A549 (cell line): Measurements from ENCODE around the gene ABCA3.

ENCODE experiments used
- CTCF ChIP-seq: fragments of >200 bp; sonication (Bioruptor Twin); formaldehyde crosslinking; IDR thresholded peaks from 3 replicates; pipeline ENCODE4 v1.5.1; 2016
- FOSB ChIP-seq: fragments of 250-450 bp; sonication (Bioruptor Pico); IDR thresholded peaks from 2 replicates; pipeline ENCODE4 v1.5.0; 2020; ENCODE audit warnings: mild to moderate bottlenecking, moderate library complexity
- JUN ChIP-seq, 2 experiments: fragments of >200 bp; sonication (Bioruptor Twin); formaldehyde crosslinking; IDR thresholded peaks; 2 replicates in 1 of 2; 3 replicates in 1 of 2; pipeline ENCODE4 v1.6.1; 2016 to 2017
- MAZ ChIP-seq: fragments of 150-350 bp; IDR thresholded peaks from 2 replicates; pipeline ENCODE4 v1.6.1; 2014; ENCODE audit warnings: antibody characterized with exemption, low read depth, low read length, borderline replicate concordance
- POLR2A ChIP-seq: IDR thresholded peaks from 2 replicates; pipeline ENCODE4 v1.6.1; 2012; ENCODE audit warnings: mild to moderate bottlenecking, low read length
- REST ChIP-seq: fragments of 200-600 bp; sonication (generic); IDR thresholded peaks from 2 replicates; pipeline ENCODE4 v1.6.1; 2016; ENCODE audit warnings: antibody characterized with exemption, mild to moderate bottlenecking, moderate library complexity
- RFX5 ChIP-seq: fragments of 450-650 bp; IDR thresholded peaks from 2 replicates; pipeline ENCODE4 v1.7.1; 2014; ENCODE audit warnings: antibody characterized with exemption, mild to moderate bottlenecking, moderate library complexity
- SMC3 ChIP-seq: fragments of >200 bp; sonication (Bioruptor Twin); formaldehyde crosslinking; IDR thresholded peaks from 3 replicates; pipeline ENCODE4 v1.6.1; 2018; ENCODE audit warnings: inconsistent platforms
- USF2 ChIP-seq: fragments of 450-650 bp; IDR thresholded peaks from 2 replicates; pipeline ENCODE4 v1.6.1; 2014; ENCODE audit warnings: antibody characterized with exemption

DNA sequence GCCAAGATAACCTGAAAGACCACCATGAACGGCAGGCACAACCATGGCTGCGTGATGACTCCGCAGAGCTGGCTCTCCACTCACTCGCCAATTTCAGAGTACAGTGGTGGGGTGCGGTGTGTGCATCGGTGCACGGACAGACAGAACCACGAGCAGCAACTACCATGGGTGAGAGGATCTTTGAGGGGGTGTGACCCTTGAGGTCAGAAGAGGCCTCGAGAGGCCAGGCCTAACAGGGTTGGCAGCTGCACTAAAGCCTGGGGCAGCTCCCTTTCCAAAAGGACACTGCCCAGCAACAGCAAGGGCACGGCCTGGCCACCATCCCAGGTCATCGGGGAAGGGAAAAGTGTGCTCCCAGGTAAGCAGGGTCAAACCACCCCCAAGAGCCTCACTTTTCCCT is 87.2 kb downstream of the ABCA3 start:
- TF ChIP-seq USF2 (no peak), RFX5 (no peak), JUN (IDR thresholded peaks at IDR 0.05) (no peak), REST (no peak), CTCF (no peak), POLR2A (no peak), FOSB (CRISPR knock-in tag) (no peak), SMC3 (no peak), MAZ (no peak)
